ENCODE results near the gene IFI16.
"Not testable (repeated sequence)": the region's sequence is repeated elsewhere in the genome, so short reads cannot be mapped to it uniquely, and the experiment has no call there.

IFI16 gene

GRCh38 chr1:159008744-159009188, 941 bp upstream of the IFI16 start:
- DNase-seq, result no peak

- DNase-seq, result no peak
Observed at GRCh38 chr1:159009287-159009686, 420 bp upstream of the IFI16 start.

- DNase-seq, result no peak
Observed at GRCh38 chr1:159010391-159010790, 684 bp downstream of the IFI16 start.

GRCh38 chr1:159011001-159011400, 1.3 kb downstream of the IFI16 start:
- DNase-seq, result not testable (repeated sequence)

GRCh38 chr1:159011751-159012150, 2.0 kb downstream of the IFI16 start:
- no peak for DNase-seq

- no peak for DNase-seq
Observed at GRCh38 chr1:159012495-159012894, 2.8 kb downstream of the IFI16 start.

GRCh38 chr1:159014003-159014571, 4.4 kb downstream of the IFI16 start:
- no peak for DNase-seq

- DNase-seq, result no peak
Observed at GRCh38 chr1:159014851-159015250, 5.1 kb downstream of the IFI16 start.

GRCh38 chr1:159015440-159015909, 5.8 kb downstream of the IFI16 start:
- DNase-seq, result no peak

- no peak for DNase-seq
Observed at GRCh38 chr1:159023723-159024122, 14.0 kb downstream of the IFI16 start.

GRCh38 chr1:159025043-159025442, 15.3 kb downstream of the IFI16 start:
- DNase-seq, result no peak

- not testable (repeated sequence) for DNase-seq
Observed at GRCh38 chr1:159026841-159027240, 17.1 kb downstream of the IFI16 start.

GRCh38 chr1:159030311-159030710, 20.6 kb downstream of the IFI16 start:
- no peak for DNase-seq

GRCh38 chr1:159030877-159031447, 21.3 kb downstream of the IFI16 start:
- DNase-seq, result no peak

GRCh38 chr1:159040206-159040605, 30.5 kb downstream of the IFI16 start:
- no peak for DNase-seq

GRCh38 chr1:159040893-159041724, 31.4 kb downstream of the IFI16 start:
- no peak for DNase-seq

- not testable (repeated sequence) for DNase-seq
Observed at GRCh38 chr1:159046486-159046885, 36.8 kb downstream of the IFI16 start.

GRCh38 chr1:159051436-159051835, 41.7 kb downstream of the IFI16 start:
- no peak for DNase-seq

- DNase-seq, result no peak
Observed at GRCh38 chr1:159054427-159054826, 44.7 kb downstream of the IFI16 start.

GRCh38 chr1:159055181-159055641, 45.5 kb downstream of the IFI16 start:
- DNase-seq, result no peak

GRCh38 chr1:159056069-159056698, 46.5 kb downstream of the IFI16 start:
- DNase-seq, result peak in 1 of 2 experiments; percentile 54

- no peak for DNase-seq
Observed at GRCh38 chr1:159058751-159059150, 49.0 kb downstream of the IFI16 start.

- no peak for DNase-seq
Observed at GRCh38 chr1:159065106-159065505, 55.4 kb downstream of the IFI16 start.

All from NCI-H526 (cell line).